GM18907 (cell line): Measurements from ENCODE around the gene MT1E.
"Not testable (repeated sequence)": the region's sequence is repeated elsewhere in the genome, so short reads cannot be mapped to it uniquely, and the experiment has no call there.

ENCODE experiments used
- ATAC-seq: cut with Tn5 transposase; IDR thresholded peaks from one replicate; pipeline ENCODE4 v1.9.1; 2021; ENCODE audit warnings: mild to moderate bottlenecking, moderate library complexity; ENCODE audit not compliant: unreplicated experiment

MT1E gene

GRCh38 chr16:56643080-56643778, 17.6 kb downstream of the MT1E start:
- ATAC-seq, result peak; percentile 77

GRCh38 chr16:56643833-56644232, 18.3 kb downstream of the MT1E start:
- no peak for ATAC-seq

- ATAC-seq, result no peak
Measured at GRCh38 chr16:56645311-56645710, 19.7 kb downstream of the MT1E start.

GRCh38 chr16:56645838-56646237, 20.3 kb downstream of the MT1E start:
- ATAC-seq, result no peak

GRCh38 chr16:56647641-56648431, 22.3 kb downstream of the MT1E start:
- no peak for ATAC-seq

- no peak for ATAC-seq
Measured at GRCh38 chr16:56649271-56649670, 23.7 kb downstream of the MT1E start.

GRCh38 chr16:56649820-56650219, 24.2 kb downstream of the MT1E start:
- no peak for ATAC-seq

GRCh38 chr16:56651586-56651985, 26.0 kb downstream of the MT1E start, which contains the start of gene MT1B:
Gene MT1B, plus strand, starts transcription at chr16:56651886. Its CDS starts 68 bp downstream, at chr16:56651954.
- ATAC-seq, result no peak

GRCh38 chr16:56652600-56652999, 27.0 kb downstream of the MT1E start:
- ATAC-seq, result no peak

GRCh38 chr16:56653218-56653617, 27.6 kb downstream of the MT1E start:
- no peak for ATAC-seq

GRCh38 chr16:56657555-56658326, 32.2 kb downstream of the MT1E start, which contains the start of gene MT1F:
Gene MT1F, plus strand, starts transcription at chr16:56657959. Its CDS starts 100 bp downstream, at chr16:56658059.
- peak; percentile 60 for ATAC-seq

GRCh38 chr16:56658327-56658875, 32.8 kb downstream of the MT1E start:
- ATAC-seq, result no peak

GRCh38 chr16:56662357-56663354, 37.1 kb downstream of the MT1E start:
- no peak for ATAC-seq

- ATAC-seq, result no peak
Measured at GRCh38 chr16:56664506-56664905, 38.9 kb downstream of the MT1E start.

- ATAC-seq, result not testable (repeated sequence)
Measured at GRCh38 chr16:56665286-56666261, 40.0 kb downstream of the MT1E start.

- no peak for ATAC-seq
Measured at GRCh38 chr16:56667581-56668571, 42.3 kb downstream of the MT1E start, which contains the start of gene MT1G. Gene MT1G, minus strand, starts transcription at chr16:56668065. Its CDS starts 72 bp downstream, at chr16:56667993.
